SJSA1 (cell line): ENCODE results near the gene MAPK7. TPM values are rescaled to one million over a fixed set of nuclear protein-coding genes. Genes with fewer than 3 reads are reported as not detected.
A peak's percentile ranks its signal among the peaks of the same experiment; 100 is the strongest.

Source experiments
- DNase-seq, 2 experiments: peaks; one replicate each; pipeline ENCODE4 v3.0.0-alpha.2; 2015 to 2020; ENCODE audit warnings: low spot score in 2 of 2, low read depth in 1 of 2
- H3K27ac ChIP-seq: fragments of 250-450 bp; sonication (Bioruptor Pico); 2 replicates; pipeline ENCODE4 v1.5.1; 2020; ENCODE audit warnings: mild to moderate bottlenecking, moderate library complexity
- H3K27me3 ChIP-seq: fragments of 250-450 bp; sonication (Bioruptor Pico); replicated peaks from 2 replicates; pipeline ENCODE4 v1.5.1; 2020; ENCODE audit warnings: mild to moderate bottlenecking, moderate library complexity
- H3K36me3 ChIP-seq: fragments of 250-450 bp; sonication (Bioruptor Pico); 2 replicates; pipeline ENCODE4 v1.5.1; 2020; ENCODE audit warnings: mild to moderate bottlenecking
- H3K4me1 ChIP-seq: fragments of 250-450 bp; sonication (Bioruptor Pico); replicated peaks from 2 replicates; pipeline ENCODE4 v1.6.1; 2021; ENCODE audit warnings: mild to moderate bottlenecking
- H3K4me3 ChIP-seq: fragments of 250-450 bp; sonication (Bioruptor Pico); 2 replicates; pipeline ENCODE4 v1.5.1; 2020; ENCODE audit warnings: mild to moderate bottlenecking
- H3K9me3 ChIP-seq: fragments of 250-450 bp; sonication (Bioruptor Pico); replicated peaks from 2 replicates; pipeline ENCODE4 v1.5.1; 2020; ENCODE audit warnings: mild to moderate bottlenecking
- total RNA-seq: library from RNA; depleted of rRNA; stranded (reverse); fragments of >200 nt; shearing (Covaris generic); gene quantifications from 2 replicates; pipeline ENCODE4 v1.2.3, GENCODE V29; 2014

The MAPK7 gene
- total RNA-seq, 1 experiment from 2014 or later, result 7.8 TPM

- Histone ChIP-seq H3K4me1 (no peaks in the 10 kb centered on the region), H3K9me3 (no peaks in the 10 kb centered on the region)
- peak in 1 of 2 experiments; percentile 25 for DNase-seq
Observed at GRCh38 chr17:19398301-19399181, 20.2 kb downstream of the MAPK7 start.

GRCh38 chr17:19399750-19400450, 21.6 kb downstream of the MAPK7 start:
- Histone ChIP-seq H3K36me3 (no peaks in the 10 kb centered on the region), H3K4me3 (no peak overlapping the region), H3K27ac (no peak overlapping the region), H3K9me3 (no peaks in the 10 kb centered on the region), H3K4me1 (no peaks in the 10 kb centered on the region), H3K27me3 (no peaks in the 10 kb centered on the region)
- DNase-seq, result no peak

More at GRCh38 chr17:19398301-19399181, 20.2 kb downstream of the MAPK7 start:
- no peak overlapping the region for H3K27ac ChIP-seq
- no peaks in the 10 kb centered on the region for H3K27me3 ChIP-seq
- H3K36me3 ChIP-seq, result no peaks in the 10 kb centered on the region
- H3K4me3 ChIP-seq, result no peak overlapping the region

GRCh38 chr17:19401321-19402010, 23.2 kb downstream of the MAPK7 start:
- DNase-seq, result no peak
- Histone ChIP-seq H3K4me3 (no peak overlapping the region), H3K27me3 (no peaks in the 10 kb centered on the region), H3K4me1 (no peaks in the 10 kb centered on the region), H3K9me3 (no peaks in the 10 kb centered on the region), H3K36me3 (no peaks in the 10 kb centered on the region), H3K27ac (no peak overlapping the region)

GRCh38 chr17:19402171-19402570, 23.9 kb downstream of the MAPK7 start:
- Histone ChIP-seq H3K9me3 (no peaks in the 10 kb centered on the region), H3K27me3 (no peaks in the 10 kb centered on the region), H3K27ac (no peak overlapping the region), H3K4me1 (no peaks in the 10 kb centered on the region), H3K36me3 (no peaks in the 10 kb centered on the region), H3K4me3 (no peak overlapping the region)
- DNase-seq, result no peak

DNA sequence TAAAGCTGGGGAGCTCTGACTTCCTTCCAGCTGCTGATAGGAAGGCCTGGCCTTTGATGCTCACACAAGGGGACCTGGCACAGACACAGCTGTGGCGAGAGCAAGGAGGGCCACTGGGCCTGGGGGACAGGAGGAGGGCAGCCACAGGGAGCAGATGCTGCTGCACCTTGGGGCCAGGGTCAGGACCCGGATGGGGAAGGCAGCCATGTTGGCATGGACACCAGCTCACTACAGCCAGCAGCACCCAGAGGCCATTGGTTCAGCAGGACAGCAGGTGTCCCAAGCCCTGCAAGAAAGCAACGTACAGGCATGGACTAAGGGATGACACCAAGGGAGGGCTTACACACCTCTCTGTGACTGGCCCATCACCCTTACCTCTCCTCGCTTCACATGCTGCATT, 24.7 kb downstream of the MAPK7 start:
- H3K4me3 ChIP-seq, result no peak overlapping the region
- no peak overlapping the region for H3K27ac ChIP-seq
- H3K27me3 ChIP-seq, result no peaks in the 10 kb centered on the region
- H3K9me3 ChIP-seq, result no peaks in the 10 kb centered on the region
- no peaks in the 10 kb centered on the region for H3K36me3 ChIP-seq
- H3K4me1 ChIP-seq, result no peaks in the 10 kb centered on the region
- DNase-seq, result no peak

DNA sequence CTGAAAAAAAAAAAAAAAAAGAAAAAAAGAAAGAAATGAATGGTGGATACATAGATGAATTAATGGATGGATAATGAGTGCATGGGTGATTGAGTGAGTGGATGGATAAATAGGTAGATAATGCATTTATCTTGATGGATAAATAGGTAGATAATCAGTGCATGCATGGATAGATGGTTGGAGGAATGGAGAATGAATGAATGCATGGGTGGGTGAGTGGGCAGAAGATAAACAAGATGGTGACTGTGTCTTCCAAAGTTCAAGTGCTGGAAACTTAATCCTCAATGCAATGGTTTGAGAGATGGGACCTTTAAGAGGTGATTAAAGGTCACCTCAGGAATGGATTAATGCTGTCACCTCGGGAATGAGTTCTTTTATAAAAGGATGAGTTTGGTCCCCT, 26.0 kb downstream of the MAPK7 start:
- Histone ChIP-seq H3K27ac (no peak overlapping the region), H3K27me3 (no peaks in the 10 kb centered on the region), H3K4me1 (no peaks in the 10 kb centered on the region), H3K4me3 (no peak overlapping the region), H3K36me3 (no peaks in the 10 kb centered on the region), H3K9me3 (no peaks in the 10 kb centered on the region)
- DNase-seq, result no peak

DNA sequence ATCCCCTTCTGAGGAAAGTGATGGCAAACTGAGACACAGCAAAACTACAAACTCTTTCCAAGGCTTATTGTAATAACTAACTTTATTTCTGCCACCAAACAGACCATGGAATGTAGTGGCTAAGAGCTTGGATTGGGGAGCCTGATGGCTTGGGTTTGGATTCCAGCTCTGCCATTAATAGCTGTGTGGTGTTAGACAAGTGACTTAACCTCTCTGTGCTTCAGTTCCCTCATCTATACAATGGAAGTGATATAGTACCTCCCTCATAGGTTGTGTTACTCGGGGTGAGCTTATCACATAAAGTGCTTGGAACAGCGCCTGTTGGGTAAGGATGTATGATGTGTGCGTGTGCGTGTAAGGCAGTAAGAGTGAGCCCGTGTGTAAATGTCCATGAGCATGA, 26.8 kb downstream of the MAPK7 start:
- Histone ChIP-seq H3K27ac (no peak overlapping the region), H3K36me3 (no peaks in the 10 kb centered on the region), H3K27me3 (no peaks in the 10 kb centered on the region), H3K4me3 (no peak overlapping the region), H3K9me3 (no peaks in the 10 kb centered on the region), H3K4me1 (no peaks in the 10 kb centered on the region)
- DNase-seq, result no peak

- no peaks in the 10 kb centered on the region for H3K9me3 ChIP-seq
- DNase-seq, result no peak
- H3K27me3 ChIP-seq, result no peaks in the 10 kb centered on the region
- no peaks in the 10 kb centered on the region for H3K36me3 ChIP-seq
- no peak overlapping the region for H3K27ac ChIP-seq
- H3K4me3 ChIP-seq, result no peak overlapping the region
- H3K4me1 ChIP-seq, result no peaks in the 10 kb centered on the region
Observed at GRCh38 chr17:19407601-19408345, 29.5 kb downstream of the MAPK7 start.

- Histone ChIP-seq H3K9me3 (no peaks in the 10 kb centered on the region), H3K4me1 (no peaks in the 10 kb centered on the region), H3K27ac (no peak overlapping the region), H3K27me3 (no peaks in the 10 kb centered on the region), H3K36me3 (no peaks in the 10 kb centered on the region), H3K4me3 (no peak overlapping the region)
- DNase-seq, result no peak
Observed at GRCh38 chr17:19408346-19408710, 30.0 kb downstream of the MAPK7 start.

- H3K9me3 ChIP-seq, result no peaks in the 10 kb centered on the region
Observed at GRCh38 chr17:19409066-19409465, 30.8 kb downstream of the MAPK7 start.

DNA sequence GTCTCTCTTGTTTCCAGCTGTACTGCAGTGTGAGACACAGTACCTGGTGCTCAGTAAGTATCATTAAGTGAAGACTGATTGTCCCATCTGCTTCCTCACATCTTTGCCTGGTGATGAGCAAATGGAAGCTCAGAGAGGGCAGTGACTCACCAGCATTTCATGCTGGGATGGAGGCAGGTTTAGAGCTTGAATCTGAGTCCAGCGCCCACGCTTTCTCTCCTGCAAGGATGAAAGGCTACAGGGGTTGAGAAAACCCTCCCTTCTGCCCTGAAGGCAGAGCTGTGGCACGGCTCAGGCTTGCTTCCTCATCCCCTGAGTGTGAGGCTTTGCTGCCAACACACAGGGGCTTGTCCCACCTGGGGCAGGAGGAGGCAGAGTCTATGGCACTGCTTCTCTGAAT, 31.2 kb downstream of the MAPK7 start:
- H3K36me3 ChIP-seq, result no peaks in the 10 kb centered on the region
- no peaks in the 10 kb centered on the region for H3K4me1 ChIP-seq
- H3K4me3 ChIP-seq, result no peak overlapping the region
- DNase-seq, result no peak
- no peaks in the 10 kb centered on the region for H3K27me3 ChIP-seq
- H3K9me3 ChIP-seq, result no peaks in the 10 kb centered on the region
- no peak overlapping the region for H3K27ac ChIP-seq

More at GRCh38 chr17:19409066-19409465, 30.8 kb downstream of the MAPK7 start:
- H3K4me1 ChIP-seq, result no peaks in the 10 kb centered on the region
- no peak for DNase-seq
- no peaks in the 10 kb centered on the region for H3K27me3 ChIP-seq
- H3K4me3 ChIP-seq, result no peak overlapping the region
- H3K36me3 ChIP-seq, result no peaks in the 10 kb centered on the region
- H3K27ac ChIP-seq, result no peak overlapping the region

DNA sequence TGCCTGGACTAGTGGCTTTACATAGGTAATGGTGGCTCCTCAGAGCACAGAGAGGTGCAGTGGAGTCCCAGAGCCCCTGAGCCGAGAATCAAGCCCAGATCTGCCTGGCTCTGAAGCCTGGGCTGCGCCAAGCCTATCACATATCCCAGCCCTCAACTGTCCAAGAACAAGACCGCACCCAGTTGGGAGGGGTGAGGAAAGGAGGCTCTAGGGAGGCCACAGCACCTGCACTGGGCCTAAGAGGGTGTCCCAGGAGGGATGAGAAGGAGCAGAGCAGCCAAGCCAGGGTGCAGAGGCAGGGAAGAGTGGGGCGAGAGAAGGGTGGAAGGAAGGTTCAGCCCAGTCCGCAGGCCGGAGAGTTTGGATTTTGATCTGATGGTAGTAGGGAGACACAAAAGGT, 31.8 kb downstream of the MAPK7 start:
- Histone ChIP-seq H3K27ac (no peak overlapping the region), H3K36me3 (no peaks in the 10 kb centered on the region), H3K9me3 (no peaks in the 10 kb centered on the region), H3K4me3 (no peak overlapping the region), H3K27me3 (no peaks in the 10 kb centered on the region), H3K4me1 (no peaks in the 10 kb centered on the region)
- no peak for DNase-seq

DNA sequence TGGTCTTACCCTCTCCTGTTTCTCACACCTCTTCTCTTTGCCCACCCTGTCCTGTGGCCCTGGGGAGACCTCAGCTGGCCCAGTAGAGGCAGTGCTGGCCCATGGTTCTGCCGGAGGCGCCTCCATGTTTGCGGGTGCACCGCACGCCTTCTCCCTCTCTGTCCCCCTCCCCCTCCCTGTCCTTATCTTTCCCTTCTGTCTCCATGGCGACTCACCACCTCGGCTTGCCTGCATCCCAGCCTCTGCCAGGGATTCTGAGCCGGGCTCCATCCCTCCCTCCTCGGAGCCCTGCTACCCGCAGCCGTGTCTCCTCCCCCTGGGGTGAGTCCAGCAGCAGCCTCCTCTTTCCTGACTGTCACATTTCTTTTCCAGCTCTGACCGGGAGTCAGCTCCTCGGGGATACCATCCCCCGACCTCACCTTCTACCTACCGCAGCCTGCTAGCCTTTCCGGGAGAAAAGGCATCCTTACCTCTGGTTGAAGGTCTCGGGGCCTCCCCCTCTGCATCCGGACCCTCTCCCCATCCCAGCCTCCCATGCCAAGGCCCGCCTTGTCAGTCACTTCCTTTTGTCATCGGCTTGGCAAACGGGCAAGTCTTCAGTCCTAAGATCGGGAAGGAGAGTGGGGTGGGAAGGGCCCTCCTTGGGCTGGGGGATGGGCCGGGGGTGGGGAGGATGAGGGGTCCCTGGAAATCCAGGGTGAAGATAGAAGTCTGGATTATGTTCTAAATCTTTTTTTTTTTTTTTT, 32.8 kb downstream of the MAPK7 start, which contains the start of gene RNF112:
RNF112 (plus strand) TSS at position 358 of the 746 bp plus-strand sequence; CDS start at position 535, 177 bp downstream.
- Histone ChIP-seq H3K27ac (no peak within 1 kb of the TSS), H3K4me3 (no peak within 1 kb of the TSS)
- DNase-seq, result no peak

More for the DNA sequence above, 32.8 kb downstream of the MAPK7 start, which contains the start of gene RNF112:
- H3K36me3 ChIP-seq, result no peaks in the 10 kb centered on the region
- no peaks in the 10 kb centered on the region for H3K9me3 ChIP-seq
- H3K4me1 ChIP-seq, result no peaks in the 10 kb centered on the region
- no peaks in the 10 kb centered on the region for H3K27me3 ChIP-seq
